Pancreas (tissue), 10 donors: ENCODE data around the gene ATXN1. TPM values are rescaled to one million over a fixed set of nuclear protein-coding genes. Genes with fewer than 3 reads are reported as not detected.

Experiments used
- ATAC-seq, 4 donors: fragments of 200-7000 bp; cut with Tn5 transposase; one replicate each; pipeline versions ENCODE4 v1.8.0 to v1.9.1; 2020; ENCODE audit warnings: mild to moderate bottlenecking in 4 of 4, moderate library complexity in 4 of 4
- DNase-seq, 6 donors: peaks; one replicate each; pipeline ENCODE4 v3.0.0-alpha.2; 2020
- FAIRE-seq: peaks from 2 replicates; lab custom pipeline; 2012; peaks lifted over from hg19 to GRCh38; lab: Jason Lieb, UNC
- H3K27ac ChIP-seq, 4 donors: fragments of 200-600 bp; sonication (generic); 1 replicate in 3 of 4; 2 replicates in 1 of 4; pipeline versions ENCODE4 v1.5.0 to v1.8.0; 2020
- H3K27me3 ChIP-seq, 4 donors: fragments of 200-600 bp; one replicate each; pipeline ENCODE4 v1.8.0; 2021
- H3K36me3 ChIP-seq, 3 donors: fragments of 200-600 bp; sonication (generic) in 1 of 3; one replicate each; pipeline versions ENCODE4 v1.5.0 to v1.8.0; 2020 to 2021
- H3K4me1 ChIP-seq, 3 donors: fragments of 200-600 bp; one replicate each; pipeline ENCODE4 v1.8.0; 2021
- H3K4me3 ChIP-seq, 4 donors: fragments of 200-600 bp; sonication (generic) in 2 of 4; one replicate each; pipeline versions ENCODE4 v1.5.0 to v1.8.0; 2020 to 2021
- H3K9me3 ChIP-seq, 4 donors: fragments of 200-600 bp; one replicate each; pipeline ENCODE4 v1.8.0; 2021
- CTCF ChIP-seq, 4 donors: fragments of 200-600 bp; sonication (generic) in 3 of 4; IDR thresholded peaks; one replicate each; pipeline versions ENCODE4 v1.5.0 to v1.8.0; 2021; ENCODE audit warnings: antibody characterized with exemption in 4 of 4
- WGBS, 2 donors: extraction: QIAGEN DNeasy Blood & Tissue Kit; methylation state at CpG; one replicate each; pipeline ENCODE4 v1.1.7; 2013; 5-methylcytosine and 5-hydroxymethylcytosine counted together
- intact Hi-C, 3 donors: fragments of 100-400 bp; cut with DNase I; formaldehyde crosslinking; loops; one replicate each; pipeline versions ENCODE4 v1.11.1 to v1.14.2; 2022
- polyA plus RNA-seq, 2 donors: library from polyadenylated mRNA; stranded (reverse); fragments of 200-250 nt; gene quantifications; one replicate each; pipeline ENCODE4 v1.2.3, GENCODE V29; 2013
- total RNA-seq, 6 donors: library from RNA; stranded (reverse); fragmentation: NEBNext Ultra II Directional in 4 of 6; extraction: Animal tissue kit (Norgen Biotek cat#: 25700) in 4 of 6; gene quantifications; one replicate each; pipeline versions ENCODE4 v1.2.1 to v1.2.4, GENCODE V29; 2021 to 2023
- donor health status: healthy with polysubstance abuse.
- donor health status: DM: no; HTN: no; CAD: no; lungs with moderate emphysema.
- donor health status: DM: no; HTN: no; CAD: no.
- donor health status: control.
- donor health status: control.
- donor health status: Bipolar disorder and iron deficiency.
- donor health status: DM: yes; HTN: yes; CAD: no.
- donor health status: DM: no; HTN: no; CAD: no.
- donor health status: DM: no; HTN: no; CAD: no.
- donor health status: DM: yes; HTN: yes; CAD: no.

ATXN1 gene
- total and polyA plus RNA-seq, 8 donors, result 4.9 to 38.6 (median 20.5) TPM

GRCh38 chr6:16659466-16660156 is 101.6 kb downstream of the ATXN1 start:
- intact Hi-C loops, result no loop called here

GRCh38 chr6:16658348-16659034 is 102.8 kb downstream of the ATXN1 start:
- Histone ChIP-seq H3K4me1 (peaks cover 0 to 12% (median 8%) of the 10 kb centered on the region in 3 donors), H3K27me3 (no peaks in the 10 kb centered on the region), H3K27ac (no peak overlapping the region), H3K36me3 (peaks cover 0 to 6% (median 0%) of the 10 kb centered on the region in 3 donors), H3K9me3 (no peaks in the 10 kb centered on the region), H3K4me3 (no peak overlapping the region)
- 59 to 66% methylated on average over 5 of the region's 5 CpGs for WGBS, 2 donors
- no peak for ATAC-seq
- intact Hi-C loops, result no loop called here
- no peak for FAIRE-seq
- no peak for DNase-seq
- no peak for TF ChIP-seq CTCF (IDR thresholded peaks at IDR 0.05)

More at GRCh38 chr6:16659466-16660156, 101.6 kb downstream of the ATXN1 start:
- Histone ChIP-seq H3K27me3 (no peaks in the 10 kb centered on the region), H3K9me3 (no peaks in the 10 kb centered on the region), H3K36me3 (peaks cover 0 to 6% (median 0%) of the 10 kb centered on the region in 3 donors), H3K4me3 (no peak overlapping the region), H3K27ac (no peak overlapping the region), H3K4me1 (peaks cover 0 to 12% (median 8%) of the 10 kb centered on the region in 3 donors)
- TF ChIP-seq CTCF (IDR thresholded peaks at IDR 0.05), result no peak
- ATAC-seq (peak in 1 of 4 donors; percentile 34), FAIRE-seq (no peak), DNase-seq (no peak)
- 62 to 69% methylated on average over 6 of the region's 6 CpGs for WGBS, 2 donors

GRCh38 chr6:16657768-16658167 is 103.5 kb downstream of the ATXN1 start:
- ATAC-seq (no peak), DNase-seq (no peak), FAIRE-seq (no peak)
- Histone ChIP-seq H3K27me3 (no peaks in the 10 kb centered on the region), H3K4me3 (no peak overlapping the region), H3K4me1 (peaks cover 0 to 12% (median 8%) of the 10 kb centered on the region in 3 donors), H3K36me3 (peaks cover 0 to 6% (median 0%) of the 10 kb centered on the region in 3 donors), H3K27ac (no peak overlapping the region), H3K9me3 (no peaks in the 10 kb centered on the region)
- no peak for TF ChIP-seq CTCF (IDR thresholded peaks at IDR 0.05)
- intact Hi-C loops, result no loop called here
- WGBS, 2 donors, result 88 to 93% methylated on average over 1 of the region's 1 CpG

- no peak for FAIRE-seq
- 84 to 85% methylated on average over 4 of the region's 4 CpGs for WGBS, 2 donors
- TF ChIP-seq CTCF (IDR thresholded peaks at IDR 0.05), result no peak
- Histone ChIP-seq H3K9me3 (no peaks in the 10 kb centered on the region), H3K4me3 (no peak overlapping the region), H3K4me1 (peaks cover 0 to 12% (median 8%) of the 10 kb centered on the region in 3 donors), H3K27ac (no peak overlapping the region), H3K27me3 (no peaks in the 10 kb centered on the region), H3K36me3 (peaks cover 0 to 6% (median 0%) of the 10 kb centered on the region in 3 donors)
- no peak for ATAC-seq
- no peak for DNase-seq
- intact Hi-C loops, result no loop called here
Measured at GRCh38 chr6:16656451-16656850, 104.8 kb downstream of the ATXN1 start.
